ENCODE data around the gene USP48. TPM values are rescaled to one million over a fixed set of nuclear protein-coding genes. Genes with fewer than 3 reads are reported as not detected.

The USP48 gene
- polyA plus RNA-seq, 2 of the 4 experiments (the other 2 are of a cell fraction), result 22.8 to 27.4 TPM

DNA sequence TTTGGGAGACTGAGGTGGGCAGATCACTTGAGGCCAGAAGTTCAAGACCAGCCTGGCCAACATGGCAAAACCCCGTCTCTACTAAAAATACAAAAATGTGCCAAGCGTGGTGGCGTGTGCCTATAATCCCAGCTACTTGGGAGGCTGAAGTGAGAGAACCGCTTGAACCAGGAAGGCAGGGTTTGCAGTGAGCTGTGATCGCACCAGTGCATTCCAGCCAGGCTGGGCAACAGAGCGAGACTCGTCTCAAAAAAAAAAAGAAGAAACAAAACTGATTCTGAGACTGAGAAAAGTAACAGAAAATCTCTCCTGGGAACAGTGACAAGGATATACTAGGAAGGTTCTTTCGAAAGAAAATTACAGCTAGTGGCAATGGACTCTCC, 20.9 kb downstream of the USP48 start (continued):
- TF ChIP-seq ATOH8 (CRISPR knock-in tag; IDR thresholded peaks at IDR 0.05; ENCODE audit: low read depth) (no peak), TFCP2L1 (CRISPR knock-in tag; IDR thresholded peaks at IDR 0.05) (no peak)

GRCh38 chr1:21761052-21761451, 21.9 kb downstream of the USP48 start:
- FAIRE-seq (no peak), ATAC-seq (no peak), DNase-seq (ENCODE audit: low read depth in 1 of 2, low spot score in 1 of 2) (no peak)
- ChIA-PET CTCF (interaction anchor here (1.0 to 1.7 kb wide), 2 partner anchors 10 to 57 kb away, joined by 4 to 6 read pairs; no protein-coding TSS in a partner anchor), POLR2A (no interaction called here)
- no peak for TF ChIP-seq POLR2AphosphoS2 (conservative IDR thresholded peaks at IDR 0.05; ENCODE audit: low read length)
- no peak for TF ChIP-seq JUNB (IDR thresholded peaks at IDR 0.05)
- no peak for TF ChIP-seq HOXA7 (CRISPR knock-in tag; IDR thresholded peaks at IDR 0.05)
- 57% methylated on average over 3 of the region's 3 CpGs for WGBS (ENCODE audit: missing lambda C conversion rate)
- Histone ChIP-seq H3K4me2 (no peak overlapping the region), H3K4me1 (peaks cover 33% of the 10 kb centered on the region), H3K9me3 (no peaks in the 10 kb centered on the region), H3K27ac (no peak overlapping the region), H3K4me3 (no peak overlapping the region)

GRCh38 chr1:21759818-21760217, 23.1 kb downstream of the USP48 start:
- H3K9me3 ChIP-seq, result no peaks in the 10 kb centered on the region
- no peak for ATAC-seq
- TF ChIP-seq ZFP36 (IDR thresholded peaks at IDR 0.05; ENCODE audit: borderline replicate concordance, partially characterized antibody) (no peak), MAX (IDR thresholded peaks at IDR 0.05) (no peak), RARB (CRISPR knock-in tag; IDR thresholded peaks at IDR 0.05) (no peak), CBX2 (IDR thresholded peaks at IDR 0.05; ENCODE audit: borderline replicate concordance, low read depth) (no peak), PHF8 (IDR thresholded peaks at IDR 0.05; ENCODE audit: borderline replicate concordance, low read depth) (no peak), JUN (IDR thresholded peaks at IDR 0.05) (no peak), KDM1A (IDR thresholded peaks at IDR 0.05; ENCODE audit: low read depth) (no peak), HOXB13 (CRISPR knock-in tag; IDR thresholded peaks at IDR 0.05; ENCODE audit: low read depth) (no peak), HOXB5 (CRISPR knock-in tag; IDR thresholded peaks at IDR 0.05) (no peak), MAFK (IDR thresholded peaks at IDR 0.05; ENCODE audit: partially characterized antibody) (no peak), HEYL (CRISPR knock-in tag; IDR thresholded peaks at IDR 0.05) (no peak), NFE2L2 (conservative IDR thresholded peaks at IDR 0.05; ENCODE audit: low read length) (no peak), FOXS1 (CRISPR knock-in tag; IDR thresholded peaks at IDR 0.05) (no peak), KDM5A (IDR thresholded peaks at IDR 0.05) (no peak), TFCP2L1 (CRISPR knock-in tag; IDR thresholded peaks at IDR 0.05) (no peak), ESRRA (IDR thresholded peaks at IDR 0.05; ENCODE audit: borderline replicate concordance, low read length) (no peak), HDAC2 (IDR thresholded peaks at IDR 0.05) (no peak)
- TF ChIP-seq, protein P1, sequence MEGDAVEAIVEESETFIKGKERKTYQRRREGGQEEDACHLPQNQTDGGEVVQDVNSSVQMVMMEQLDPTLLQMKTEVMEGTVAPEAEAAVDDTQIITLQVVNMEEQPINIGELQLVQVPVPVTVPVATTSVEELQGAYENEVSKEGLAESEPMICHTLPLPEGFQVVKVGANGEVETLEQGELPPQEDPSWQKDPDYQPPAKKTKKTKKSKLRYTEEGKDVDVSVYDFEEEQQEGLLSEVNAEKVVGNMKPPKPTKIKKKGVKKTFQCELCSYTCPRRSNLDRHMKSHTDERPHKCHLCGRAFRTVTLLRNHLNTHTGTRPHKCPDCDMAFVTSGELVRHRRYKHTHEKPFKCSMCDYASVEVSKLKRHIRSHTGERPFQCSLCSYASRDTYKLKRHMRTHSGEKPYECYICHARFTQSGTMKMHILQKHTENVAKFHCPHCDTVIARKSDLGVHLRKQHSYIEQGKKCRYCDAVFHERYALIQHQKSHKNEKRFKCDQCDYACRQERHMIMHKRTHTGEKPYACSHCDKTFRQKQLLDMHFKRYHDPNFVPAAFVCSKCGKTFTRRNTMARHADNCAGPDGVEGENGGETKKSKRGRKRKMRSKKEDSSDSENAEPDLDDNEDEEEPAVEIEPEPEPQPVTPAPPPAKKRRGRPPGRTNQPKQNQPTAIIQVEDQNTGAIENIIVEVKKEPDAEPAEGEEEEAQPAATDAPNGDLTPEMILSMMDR (IDR thresholded peaks at IDR 0.05), result no peak
- TF ChIP-seq, protein P2, sequence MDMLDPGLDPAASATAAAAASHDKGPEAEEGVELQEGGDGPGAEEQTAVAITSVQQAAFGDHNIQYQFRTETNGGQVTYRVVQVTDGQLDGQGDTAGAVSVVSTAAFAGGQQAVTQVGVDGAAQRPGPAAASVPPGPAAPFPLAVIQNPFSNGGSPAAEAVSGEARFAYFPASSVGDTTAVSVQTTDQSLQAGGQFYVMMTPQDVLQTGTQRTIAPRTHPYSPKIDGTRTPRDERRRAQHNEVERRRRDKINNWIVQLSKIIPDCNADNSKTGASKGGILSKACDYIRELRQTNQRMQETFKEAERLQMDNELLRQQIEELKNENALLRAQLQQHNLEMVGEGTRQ (IDR thresholded peaks at IDR 0.05), result no peak
- TF ChIP-seq, protein P3, sequence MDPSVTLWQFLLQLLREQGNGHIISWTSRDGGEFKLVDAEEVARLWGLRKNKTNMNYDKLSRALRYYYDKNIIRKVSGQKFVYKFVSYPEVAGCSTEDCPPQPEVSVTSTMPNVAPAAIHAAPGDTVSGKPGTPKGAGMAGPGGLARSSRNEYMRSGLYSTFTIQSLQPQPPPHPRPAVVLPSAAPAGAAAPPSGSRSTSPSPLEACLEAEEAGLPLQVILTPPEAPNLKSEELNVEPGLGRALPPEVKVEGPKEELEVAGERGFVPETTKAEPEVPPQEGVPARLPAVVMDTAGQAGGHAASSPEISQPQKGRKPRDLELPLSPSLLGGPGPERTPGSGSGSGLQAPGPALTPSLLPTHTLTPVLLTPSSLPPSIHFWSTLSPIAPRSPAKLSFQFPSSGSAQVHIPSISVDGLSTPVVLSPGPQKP (IDR thresholded peaks at IDR 0.05; ENCODE audit: low read depth, low read length), result no peak
- 84% methylated on average over 2 of the region's 2 CpGs for WGBS (ENCODE audit: missing lambda C conversion rate)
- no peak overlapping the region for H3K27ac ChIP-seq
- no peak overlapping the region for H3K4me2 ChIP-seq
- H3K4me1 ChIP-seq, result peaks cover 21% of the 10 kb centered on the region
- POLR2A ChIA-PET, result no interaction called here
- DNase-seq (ENCODE audit: low read depth in 1 of 2, low spot score in 1 of 2), result no peak
- CTCF ChIA-PET, result interaction anchor here (0.6 kb wide), 1 partner anchor 238 kb away, joined by 4 read pairs; no protein-coding TSS in a partner anchor
- no peak overlapping the region for H3K4me3 ChIP-seq
- no peak for FAIRE-seq
